Measurements from ENCODE around the gene OR4K2. TPM values are rescaled to one million over a fixed set of nuclear protein-coding genes. Genes with fewer than 3 reads are reported as not detected.

The OR4K2 gene
- total RNA-seq, 1 experiment from 2014 or later, result not detected

- Histone ChIP-seq H2BK15ac (ENCODE audit: low read depth, low read length) (no peak overlapping the region), H2BK20ac (ENCODE audit: low read depth, low read length, poor library complexity, severe bottlenecking) (no peak overlapping the region), H3T11ph (ENCODE audit: low read length) (no peak overlapping the region), H2BK12ac (ENCODE audit: insufficient read length, low read depth, low read length) (no peak overlapping the region), H3K4me2 (ENCODE audit: insufficient read depth, insufficient read length, low read length) (no peak overlapping the region), H3K27ac (ENCODE audit: insufficient read length, low read depth, low read length) (no peak overlapping the region), H4K5ac (ENCODE audit: insufficient read length, low read depth, low read length) (no peak overlapping the region), H3K18ac (ENCODE audit: insufficient read length, low read depth, low read length) (no peak overlapping the region), H2AFZ (ENCODE audit: low read length) (no peak overlapping the region), H3K9ac (ENCODE audit: extremely low read depth, insufficient read length, low read length) (no peak overlapping the region), H2BK5ac (ENCODE audit: insufficient read length, low read length) (no peak overlapping the region), H4K8ac (replicated peaks; ENCODE audit: insufficient read length, low read depth, low read length) (no peak overlapping the region), H3K9me3 (ENCODE audit: control insufficient read depth, low read depth, low read length) (peaks cover 71% of the 10 kb centered on the region), H3K4ac (ENCODE audit: low read depth, low read length) (no peak overlapping the region), H3K79me2 (ENCODE audit: insufficient read depth, low read length) (no peaks in the 10 kb centered on the region), H3K4me1 (ENCODE audit: insufficient read depth, low read length) (no peaks in the 10 kb centered on the region), H2AK5ac (ENCODE audit: insufficient read length, low read length) (no peak overlapping the region), H3K56ac (ENCODE audit: insufficient read length, low read depth, low read length) (no peak overlapping the region), H3K27me3 (ENCODE audit: insufficient read depth, low read length) (no peaks in the 10 kb centered on the region), H3K14ac (ENCODE audit: insufficient read depth, low read length) (no peak overlapping the region), H2BK120ac (ENCODE audit: low read depth, low read length, poor library complexity, severe bottlenecking) (no peak overlapping the region), H3K79me1 (ENCODE audit: insufficient read depth, low read depth, low read length, poor library complexity, severe bottlenecking) (no peaks in the 10 kb centered on the region), H4K20me1 (ENCODE audit: control insufficient read depth, insufficient read depth, insufficient read length) (no peaks in the 10 kb centered on the region), H3K23ac (ENCODE audit: insufficient read length, low read depth, low read length) (no peak overlapping the region), H4K91ac (ENCODE audit: insufficient read length, low read depth, low read length) (no peak overlapping the region), H3K23me2 (ENCODE audit: insufficient read length, low read depth, low read length, poor library complexity, severe bottlenecking) (no peaks in the 10 kb centered on the region)
- Mint-ChIP-seq H3K27me3 (ENCODE audit: low read depth) (peaks cover 1% of the 10 kb centered on the region), H3K4me1 (no peaks in the 10 kb centered on the region), H3K4me3 (no peak overlapping the region), H3K36me3 (ENCODE audit: insufficient read depth in 1 of 3, low read depth in 3 of 3) (peaks cover 16 to 62% (median 22%) of the 10 kb centered on the region in 3 experiments), H3K27ac (no peak overlapping the region), H3K9me3 (peaks cover 87 to 88% of the 10 kb centered on the region in 2 experiments)
- no CpG with 5 or more reads among the region's 3 CpGs for WGBS (ENCODE audit: extremely low coverage, insufficient read length, low lambda C conversion rate)
- TF ChIP-seq CTCF (conservative IDR thresholded peaks at IDR 0.05), result no peak
- no peak for DNase-seq
Measured at GRCh38 chr14:19911114-19911513, 36.2 kb downstream of the OR4K2 start.

Data from H9 (cell line).